ENCODE data around the gene ABCD1. TPM values are rescaled to one million over a fixed set of nuclear protein-coding genes. Genes with fewer than 3 reads are reported as not detected.

Gene ABCD1
- total RNA-seq, 6 experiments from 2014 or later = 12.9 to 18.9 (median 14.5) TPM

GRCh38 chrX:153725039-153725831, 579 bp downstream of the ABCD1 start:
- DNase-seq = no peak
- H3K4me3 Mint-ChIP-seq = no peak overlapping the region; the same call in 1 of the 2 replicates
- H3K36me3 Mint-ChIP-seq (ENCODE audit: low read depth) = no peaks in the 10 kb centered on the region
- TF ChIP-seq, protein P1, sequence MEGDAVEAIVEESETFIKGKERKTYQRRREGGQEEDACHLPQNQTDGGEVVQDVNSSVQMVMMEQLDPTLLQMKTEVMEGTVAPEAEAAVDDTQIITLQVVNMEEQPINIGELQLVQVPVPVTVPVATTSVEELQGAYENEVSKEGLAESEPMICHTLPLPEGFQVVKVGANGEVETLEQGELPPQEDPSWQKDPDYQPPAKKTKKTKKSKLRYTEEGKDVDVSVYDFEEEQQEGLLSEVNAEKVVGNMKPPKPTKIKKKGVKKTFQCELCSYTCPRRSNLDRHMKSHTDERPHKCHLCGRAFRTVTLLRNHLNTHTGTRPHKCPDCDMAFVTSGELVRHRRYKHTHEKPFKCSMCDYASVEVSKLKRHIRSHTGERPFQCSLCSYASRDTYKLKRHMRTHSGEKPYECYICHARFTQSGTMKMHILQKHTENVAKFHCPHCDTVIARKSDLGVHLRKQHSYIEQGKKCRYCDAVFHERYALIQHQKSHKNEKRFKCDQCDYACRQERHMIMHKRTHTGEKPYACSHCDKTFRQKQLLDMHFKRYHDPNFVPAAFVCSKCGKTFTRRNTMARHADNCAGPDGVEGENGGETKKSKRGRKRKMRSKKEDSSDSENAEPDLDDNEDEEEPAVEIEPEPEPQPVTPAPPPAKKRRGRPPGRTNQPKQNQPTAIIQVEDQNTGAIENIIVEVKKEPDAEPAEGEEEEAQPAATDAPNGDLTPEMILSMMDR (IDR thresholded peaks at IDR 0.05) = no peak
- no peaks in the 10 kb centered on the region for H3K9me3 Mint-ChIP-seq
- no peaks in the 10 kb centered on the region for H3K27me3 Mint-ChIP-seq (ENCODE audit: insufficient read depth)
- no peak overlapping the region; the same call in 1 of the 2 replicates for H3K27ac Mint-ChIP-seq
- peaks cover 23% of the 10 kb centered on the region for H3K4me1 Mint-ChIP-seq (ENCODE audit: low read depth)

DNA sequence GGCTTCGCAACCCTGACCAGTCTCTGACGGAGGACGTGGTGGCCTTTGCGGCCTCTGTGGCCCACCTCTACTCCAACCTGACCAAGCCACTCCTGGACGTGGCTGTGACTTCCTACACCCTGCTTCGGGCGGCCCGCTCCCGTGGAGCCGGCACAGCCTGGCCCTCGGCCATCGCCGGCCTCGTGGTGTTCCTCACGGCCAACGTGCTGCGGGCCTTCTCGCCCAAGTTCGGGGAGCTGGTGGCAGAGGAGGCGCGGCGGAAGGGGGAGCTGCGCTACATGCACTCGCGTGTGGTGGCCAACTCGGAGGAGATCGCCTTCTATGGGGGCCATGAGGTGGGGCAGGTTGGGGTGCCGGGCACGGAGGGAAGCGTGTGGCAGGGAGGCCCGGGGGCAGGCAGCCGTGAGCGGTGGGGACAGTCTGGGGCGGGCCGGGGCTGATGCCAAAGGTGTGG, 1.2 kb downstream of the ABCD1 start:
- H3K27ac Mint-ChIP-seq = peak overlapping the region; percentile 86
- no peaks in the 10 kb centered on the region for H3K27me3 Mint-ChIP-seq (ENCODE audit: insufficient read depth)
- peaks cover 2% of the 10 kb centered on the region; the same call in 1 of the 2 replicates for H3K36me3 Mint-ChIP-seq (ENCODE audit: low read depth)
- H3K4me1 Mint-ChIP-seq (ENCODE audit: low read depth) = peaks cover 23% of the 10 kb centered on the region
- no peaks in the 10 kb centered on the region for H3K9me3 Mint-ChIP-seq
- TF ChIP-seq, protein P1 (IDR thresholded peaks at IDR 0.05) = no peak
- peak overlapping the region; percentile 68; the same call in 1 of the 2 replicates for H3K4me3 Mint-ChIP-seq
- DNase-seq = no peak

DNA sequence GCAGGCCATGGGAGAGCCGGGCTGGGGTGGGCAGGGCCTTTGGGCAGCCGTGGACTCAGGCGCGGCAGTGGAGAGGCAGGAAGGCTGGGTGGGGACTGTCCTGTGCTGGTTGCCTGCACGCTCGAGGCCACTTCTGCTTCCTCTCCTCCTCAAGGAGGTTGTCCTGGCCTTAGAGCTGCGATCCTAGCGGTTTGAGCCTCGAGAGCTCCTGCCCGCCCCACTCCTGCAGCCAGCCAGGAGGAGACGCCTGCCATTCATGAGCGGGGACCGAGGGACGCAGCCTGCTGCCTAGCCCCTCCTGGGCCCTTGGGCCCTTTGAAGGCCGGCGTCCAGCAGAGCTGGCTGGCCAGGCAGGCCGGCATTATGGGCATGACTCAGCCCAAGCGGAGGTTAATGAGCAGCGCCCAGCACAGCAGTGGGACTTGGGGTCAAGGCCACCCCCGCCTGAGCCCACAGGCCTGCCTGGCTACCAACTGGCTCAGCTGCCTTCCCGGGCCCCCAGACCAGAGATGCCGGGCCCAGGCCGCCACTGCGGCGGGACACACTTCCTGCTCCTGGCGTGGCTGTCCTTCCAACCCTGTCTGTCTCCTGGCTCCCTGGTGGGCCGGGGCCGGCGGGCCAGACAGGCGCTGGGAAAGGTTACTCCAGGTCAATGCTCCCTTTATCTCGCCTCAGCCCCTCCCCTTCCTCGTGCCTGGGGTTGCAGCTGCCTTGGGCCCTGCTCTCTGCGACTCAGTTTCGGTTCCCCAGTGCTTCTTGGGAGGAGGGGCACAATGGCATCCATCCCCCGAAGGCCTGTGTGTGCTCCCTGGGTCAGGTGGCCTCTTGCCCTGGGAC, 1.8 kb downstream of the ABCD1 start:
- Mint-ChIP-seq H3K4me1 (ENCODE audit: low read depth) (peaks cover 26% of the 10 kb centered on the region), H3K27me3 (ENCODE audit: insufficient read depth) (no peaks in the 10 kb centered on the region), H3K36me3 (ENCODE audit: low read depth) (peaks cover 8% of the 10 kb centered on the region), H3K9me3 (peaks cover 2% of the 10 kb centered on the region; the same call in 1 of the 2 replicates), H3K4me3 (peak overlapping the region; percentile 68), H3K27ac (peak overlapping the region; percentile 86)
- TF ChIP-seq, protein P1 (IDR thresholded peaks at IDR 0.05) = no peak
- DNase-seq = peak; percentile 45

DNA sequence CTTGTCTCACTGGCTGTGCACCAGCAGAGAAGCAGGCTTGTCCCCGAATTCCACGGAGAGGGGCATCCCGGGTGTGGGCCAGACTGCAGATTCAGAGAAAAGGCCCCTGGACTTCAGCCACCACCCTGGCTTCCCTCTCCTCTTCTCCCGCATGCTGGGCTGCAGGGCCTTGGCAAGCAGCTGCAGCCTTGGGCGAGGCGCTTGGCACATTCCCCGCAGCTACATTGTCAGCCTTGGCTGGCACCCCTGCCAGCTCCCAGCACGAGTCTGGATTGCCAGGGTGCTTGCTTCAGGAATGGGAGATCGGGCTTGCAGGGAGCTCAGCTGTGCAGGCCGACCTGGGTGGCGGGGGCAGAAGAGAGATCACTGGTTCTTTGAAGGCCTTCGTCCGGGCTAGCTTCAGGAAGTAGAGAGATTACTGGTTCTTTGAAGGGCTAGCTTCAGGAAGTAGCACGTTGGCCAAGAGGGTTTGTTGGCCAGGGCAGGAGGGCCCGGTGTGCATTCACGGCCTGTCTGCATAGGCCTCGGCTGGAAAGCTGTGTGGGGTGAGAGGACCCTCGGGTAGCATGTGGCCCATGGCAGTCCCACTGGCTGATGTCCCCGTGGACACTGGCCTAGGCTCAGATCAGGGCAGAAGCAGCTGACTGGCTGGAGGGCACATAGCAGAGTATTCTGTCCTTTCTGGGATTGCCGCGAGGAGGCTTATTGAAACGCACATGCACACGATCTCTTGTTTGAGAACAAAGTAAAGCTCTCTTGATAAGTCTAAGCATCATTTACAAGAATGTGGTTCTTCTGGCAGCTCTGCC, 2.7 kb downstream of the ABCD1 start:
- peaks cover 17% of the 10 kb centered on the region for H3K36me3 Mint-ChIP-seq (ENCODE audit: low read depth)
- TF ChIP-seq, protein P1 (IDR thresholded peaks at IDR 0.05) = no peak
- peak overlapping the region; percentile 86 for H3K27ac Mint-ChIP-seq
- no peak for DNase-seq
- peaks cover 7% of the 10 kb centered on the region; the same call in 1 of the 2 replicates for H3K9me3 Mint-ChIP-seq
- no peaks in the 10 kb centered on the region for H3K27me3 Mint-ChIP-seq (ENCODE audit: insufficient read depth)
- peaks cover 29% of the 10 kb centered on the region for H3K4me1 Mint-ChIP-seq (ENCODE audit: low read depth)
- peak overlapping the region; percentile 68 for H3K4me3 Mint-ChIP-seq

DNA sequence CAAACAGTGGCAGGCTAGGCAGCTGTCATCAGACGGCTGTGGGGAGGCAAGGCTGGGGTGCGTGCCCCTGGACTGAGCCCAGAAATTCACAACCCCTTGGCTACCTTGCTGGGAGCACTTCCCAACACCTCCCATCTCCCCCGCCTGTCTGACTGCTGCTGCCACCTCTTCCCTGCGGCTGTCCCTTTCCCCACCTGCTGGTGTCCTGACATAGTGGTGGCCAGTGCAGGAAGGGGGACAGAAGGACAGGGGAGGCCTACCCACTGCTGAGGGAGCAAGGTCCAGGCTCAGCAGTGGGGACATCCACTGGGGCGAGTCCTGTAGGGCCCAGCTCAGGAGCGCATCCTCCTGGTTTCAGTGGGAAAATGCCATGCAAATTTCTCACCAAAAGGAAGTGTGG, 3.4 kb downstream of the ABCD1 start:
- Mint-ChIP-seq H3K9me3 (peaks cover 7% of the 10 kb centered on the region; the same call in 1 of the 2 replicates), H3K4me3 (no peak overlapping the region)
- no peak for DNase-seq

More for the DNA sequence above, 3.4 kb downstream of the ABCD1 start:
- TF ChIP-seq, protein P1 (IDR thresholded peaks at IDR 0.05) = 0 out of 2 replicates have a peak, but pooled peaks have one; percentile 8
- Mint-ChIP-seq H3K27ac (no peak overlapping the region), H3K36me3 (ENCODE audit: low read depth) (peaks cover 18% of the 10 kb centered on the region), H3K27me3 (ENCODE audit: insufficient read depth) (no peaks in the 10 kb centered on the region), H3K4me1 (ENCODE audit: low read depth) (peaks cover 25% of the 10 kb centered on the region)
